GM21360 (cell line): ENCODE results near the gene FGGY.
"Not testable (repeated sequence)": the region's sequence is repeated elsewhere in the genome, so short reads cannot be mapped to it uniquely, and the experiment has no call there.

ENCODE experiments used
- ATAC-seq: cut with Tn5 transposase; IDR thresholded peaks from one replicate; pipeline ENCODE4 v1.9.1; 2021; ENCODE audit warnings: mild to moderate bottlenecking, moderate library complexity; ENCODE audit not compliant: unreplicated experiment

FGGY gene

DNA sequence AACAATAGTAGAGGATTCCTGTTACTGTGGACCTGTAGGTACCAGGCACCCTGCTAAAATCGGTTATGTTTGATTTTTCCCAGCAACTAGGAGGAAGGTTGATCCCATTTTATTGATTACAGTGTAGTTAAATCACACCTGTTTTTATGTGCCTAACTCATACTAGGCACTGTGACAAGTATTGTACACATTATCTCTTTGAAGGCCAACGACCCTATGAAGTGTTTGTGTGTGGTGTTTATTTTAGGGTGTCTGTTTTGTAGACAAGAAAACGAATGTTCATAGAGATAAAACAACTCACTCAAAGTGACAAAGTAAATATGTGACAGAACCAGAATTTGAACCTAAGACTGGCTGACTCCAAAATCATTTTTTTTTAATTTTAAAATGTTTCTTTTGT lies 49.5 kb downstream of the FGGY start:
- no peak for ATAC-seq

DNA sequence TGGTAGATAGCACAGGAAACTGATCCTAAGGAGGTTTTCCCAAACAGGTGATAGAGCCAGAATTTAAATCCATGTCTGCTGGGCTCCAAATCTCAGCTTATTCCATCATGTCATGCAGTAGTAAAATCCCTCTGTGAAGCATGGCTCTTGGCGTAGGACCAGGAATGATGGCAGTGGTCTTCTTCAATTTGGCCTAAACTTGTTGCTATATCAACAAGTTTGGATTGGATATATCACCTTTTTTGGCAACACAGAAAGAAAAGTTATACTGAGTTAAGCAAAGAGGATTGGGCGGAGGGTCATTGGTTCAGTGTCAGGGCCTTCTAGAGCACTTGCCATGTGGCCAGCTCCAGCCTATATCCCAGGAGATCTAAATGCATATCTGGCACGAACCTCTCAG lies 52.2 kb downstream of the FGGY start:
- ATAC-seq: no peak

DNA sequence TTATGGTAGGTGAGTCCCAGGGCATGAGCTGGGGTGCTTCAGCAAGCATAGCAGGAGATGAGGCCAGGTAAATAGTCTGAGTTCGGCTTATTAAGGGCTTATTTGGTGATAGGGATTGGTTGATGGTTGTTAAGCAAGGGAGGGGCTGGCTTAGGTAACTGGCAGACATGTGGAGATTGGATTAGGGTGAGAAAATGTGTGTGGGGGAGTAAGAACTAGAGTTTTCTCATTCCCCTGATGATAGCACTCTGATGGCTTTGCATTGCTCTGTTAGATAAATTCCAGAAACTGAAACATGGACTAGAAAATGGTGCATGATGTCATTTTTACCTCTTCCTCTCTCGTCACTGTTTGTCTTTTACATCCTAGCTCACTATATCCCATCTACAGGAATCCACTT lies 53.6 kb downstream of the FGGY start:
- ATAC-seq: no peak

DNA sequence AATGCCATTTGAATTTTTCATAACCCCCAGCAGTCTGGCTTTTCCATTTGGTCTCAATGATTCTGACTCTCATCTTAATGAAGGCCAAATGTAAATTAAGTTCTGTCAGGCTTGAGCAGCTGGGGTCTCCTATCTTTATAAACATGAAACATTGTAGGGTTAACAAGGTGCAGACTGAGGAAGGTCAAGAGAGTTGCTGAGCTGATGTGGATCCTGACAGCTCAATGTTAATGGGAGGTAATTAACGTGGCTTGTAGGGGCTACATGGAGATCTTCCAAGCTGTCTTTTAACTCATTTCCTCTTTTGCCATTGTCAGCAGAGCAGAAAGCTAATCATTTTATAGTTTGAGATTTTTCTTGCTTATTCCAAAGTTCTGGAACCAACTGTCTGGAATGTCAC lies 55.2 kb downstream of the FGGY start:
- no peak for ATAC-seq

DNA sequence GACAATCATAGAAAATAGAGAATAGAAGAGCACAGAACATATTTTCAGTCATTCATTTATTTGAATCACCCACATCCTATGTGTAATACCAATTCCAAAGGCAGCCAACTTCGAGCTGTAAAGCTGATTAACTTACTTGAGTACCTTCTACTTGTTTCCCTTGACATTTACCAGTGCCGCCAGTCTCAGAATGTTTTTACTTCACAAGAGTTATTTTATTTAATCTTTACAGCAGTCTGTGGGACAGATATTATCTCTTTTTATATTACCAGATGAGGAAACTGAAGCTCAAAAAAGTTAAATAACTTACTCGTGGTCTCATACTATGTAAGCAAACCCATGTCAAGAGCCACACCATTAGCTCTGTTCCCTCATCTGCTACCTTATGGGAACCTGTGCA lies 56.6 kb downstream of the FGGY start:
- no peak for ATAC-seq

DNA sequence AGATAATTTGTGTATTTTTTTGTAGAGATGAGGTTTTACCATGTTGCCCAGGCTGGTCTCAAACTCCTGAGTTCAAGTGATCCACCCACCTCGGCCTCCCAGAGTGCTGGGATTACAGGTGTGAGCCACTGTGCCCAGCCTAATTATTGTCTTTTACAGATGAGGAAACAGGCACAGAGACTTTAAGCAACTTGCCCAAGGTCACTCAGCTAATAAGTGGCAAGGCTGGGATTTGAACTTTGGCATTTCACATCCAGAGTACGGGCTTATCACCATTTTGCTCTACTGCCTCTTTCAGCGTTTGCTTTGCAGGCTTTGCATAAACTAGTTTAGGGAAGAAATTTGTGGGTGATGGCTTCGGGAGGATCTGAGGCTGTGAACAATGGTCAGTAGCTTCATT lies 57.3 kb downstream of the FGGY start:
- not testable (repeated sequence) for ATAC-seq

DNA sequence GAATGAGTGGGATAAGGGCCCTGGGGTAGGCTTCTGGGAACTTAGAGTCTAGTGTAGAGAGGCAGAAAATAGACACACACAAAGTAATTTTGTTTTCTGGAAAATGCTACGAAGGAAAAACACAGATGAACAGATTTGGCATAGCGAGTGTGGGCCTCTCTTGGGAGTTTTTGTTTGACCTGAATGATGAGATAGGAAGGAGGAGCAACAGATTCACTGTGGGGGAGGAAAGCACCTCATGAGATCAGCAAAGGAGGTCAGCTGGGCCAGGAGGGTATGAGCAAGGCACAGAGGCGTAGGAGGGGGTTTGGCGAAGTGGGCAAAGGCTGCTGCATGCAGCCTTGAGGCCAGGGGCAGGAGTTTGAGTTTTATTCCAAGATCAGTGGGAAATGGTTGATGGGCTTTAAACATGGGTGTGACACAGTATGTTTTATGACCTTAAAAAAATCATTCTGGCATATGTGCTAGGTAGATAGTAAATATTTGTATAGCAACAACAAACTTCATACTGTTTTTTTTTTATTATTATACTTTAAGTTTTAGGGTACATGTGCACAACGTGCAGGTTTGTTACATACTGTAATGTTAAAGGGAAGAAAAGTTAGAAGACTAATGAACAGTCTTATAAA lies 57.9 kb downstream of the FGGY start:
- ATAC-seq: peak; percentile 75

DNA sequence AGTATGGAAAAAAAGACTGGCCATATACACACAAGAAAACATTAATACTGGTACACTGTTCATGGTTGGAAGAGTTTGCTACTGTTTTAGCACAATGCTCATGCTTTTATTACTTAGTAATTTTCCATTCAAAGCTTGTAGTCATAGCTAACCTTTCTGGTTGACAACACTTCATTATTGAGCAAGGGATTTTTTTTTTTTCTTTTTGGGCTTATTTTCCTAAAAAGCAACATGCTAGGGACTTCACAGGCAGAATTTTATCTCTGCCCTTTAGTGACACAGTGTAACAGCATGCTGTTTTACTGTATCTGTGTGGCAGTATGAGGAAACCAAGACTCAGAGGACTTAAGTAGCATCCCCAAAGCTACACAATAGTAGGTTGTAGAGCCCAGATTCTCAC lies 58.5 kb downstream of the FGGY start:
- ATAC-seq: peak; percentile 73

DNA sequence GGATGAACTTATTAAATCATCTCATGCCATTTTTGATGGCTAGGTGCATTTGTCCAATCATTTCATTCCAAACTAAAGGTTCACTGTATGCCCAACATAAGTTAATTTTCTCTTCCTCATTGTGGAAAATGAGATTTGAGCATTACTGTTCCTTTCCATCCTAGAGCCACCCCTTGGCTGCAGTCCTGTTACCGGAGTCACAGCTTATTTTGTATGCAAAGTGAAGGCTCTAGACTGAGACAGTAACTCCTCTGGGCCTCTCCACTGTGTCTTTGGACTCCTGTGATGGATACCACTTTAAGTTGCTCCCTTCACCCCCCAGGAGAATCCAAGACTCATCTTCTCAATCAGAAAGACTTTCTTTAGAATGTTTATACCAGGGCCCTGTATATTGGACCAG lies 59.7 kb downstream of the FGGY start:
- no peak for ATAC-seq

DNA sequence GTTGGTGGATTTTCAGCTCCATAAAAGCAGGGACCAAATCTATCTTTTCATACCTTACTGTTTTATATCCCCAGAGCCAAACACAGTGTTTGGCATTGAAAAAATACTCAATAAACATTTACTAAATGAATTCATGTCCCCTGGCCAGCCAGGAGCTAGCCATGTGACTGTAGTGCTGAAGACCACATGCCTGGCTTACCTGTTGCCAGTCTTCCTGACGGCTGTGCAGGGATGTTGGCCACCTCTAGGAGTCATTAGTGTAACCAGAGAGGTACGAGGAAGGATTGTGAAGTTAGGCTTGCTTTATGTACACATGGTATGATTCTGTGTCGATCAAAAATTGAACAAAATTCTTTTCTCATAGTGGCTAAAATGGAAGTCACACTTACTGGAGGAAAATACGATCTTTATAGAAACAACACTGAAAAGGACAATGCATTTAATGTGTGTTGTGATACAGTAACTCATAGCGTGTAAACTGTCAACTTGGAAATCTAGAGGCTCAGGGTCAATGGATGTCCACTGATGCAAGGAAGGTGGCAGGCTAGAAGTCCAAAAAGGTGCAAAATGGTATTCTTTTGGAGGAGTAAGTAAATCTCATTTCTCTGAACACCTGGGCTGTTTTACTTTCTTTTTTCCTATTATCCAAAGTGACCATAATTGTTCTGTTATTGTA lies 60.9 kb downstream of the FGGY start:
- no peak for ATAC-seq

DNA sequence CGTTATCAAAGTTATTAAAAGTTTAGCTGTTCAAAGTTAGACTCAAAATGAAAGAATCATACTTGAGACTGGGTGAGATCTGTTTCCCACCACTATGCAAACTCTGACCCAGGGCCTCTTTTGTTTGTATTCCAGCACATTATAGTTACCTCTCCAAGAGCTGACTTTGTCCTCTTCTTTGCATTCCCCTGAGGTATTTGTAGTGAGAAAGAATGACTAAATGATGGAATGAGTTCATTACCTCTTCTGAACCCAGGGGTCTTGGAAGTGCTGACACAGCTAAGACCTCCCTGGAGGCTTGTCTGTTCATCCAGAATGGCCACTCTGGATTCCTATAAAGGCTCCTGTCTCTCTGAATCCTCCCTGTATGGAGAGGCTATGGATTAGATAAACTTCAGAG lies 62.4 kb downstream of the FGGY start:
- no peak for ATAC-seq

DNA sequence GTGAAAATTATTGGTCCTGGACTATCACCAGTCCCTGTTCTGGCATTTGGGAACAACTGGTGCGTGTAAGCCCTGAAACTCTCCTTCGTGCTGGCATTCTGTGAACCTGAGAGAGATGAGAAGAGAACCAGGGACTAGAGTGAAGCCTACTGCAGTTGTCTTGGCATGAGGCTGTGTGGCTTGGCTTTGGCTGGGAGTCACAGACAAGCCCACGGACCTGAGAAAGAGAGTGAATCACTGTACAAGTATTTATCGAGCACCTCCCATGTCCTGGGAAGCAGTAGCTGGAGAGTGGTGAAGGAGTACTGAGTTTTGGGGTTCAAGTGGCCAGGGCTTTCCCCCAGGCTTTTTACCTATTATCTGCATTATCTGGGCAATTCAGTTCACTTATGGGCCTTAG lies 63.3 kb downstream of the FGGY start:
- ATAC-seq: no peak

DNA sequence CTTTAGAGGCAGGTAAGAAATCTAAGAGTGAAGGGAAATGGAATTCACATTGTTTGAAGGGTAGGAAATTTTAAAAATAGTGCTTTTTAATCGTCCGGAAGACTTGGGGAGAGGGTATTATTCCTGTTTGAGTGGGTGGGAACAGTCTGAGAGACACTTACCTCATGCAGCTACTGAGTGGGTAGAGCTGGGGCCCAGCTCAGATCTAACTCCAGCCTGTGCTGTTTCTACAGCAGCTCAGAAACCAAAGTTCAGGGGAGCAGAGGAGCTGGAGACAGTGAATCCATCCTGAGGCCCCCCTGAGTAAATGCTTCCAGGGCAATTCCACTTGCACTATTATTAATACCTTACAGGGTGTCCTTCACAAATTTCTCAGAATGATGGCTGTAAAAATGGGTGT lies 63.8 kb downstream of the FGGY start:
- no peak for ATAC-seq

DNA sequence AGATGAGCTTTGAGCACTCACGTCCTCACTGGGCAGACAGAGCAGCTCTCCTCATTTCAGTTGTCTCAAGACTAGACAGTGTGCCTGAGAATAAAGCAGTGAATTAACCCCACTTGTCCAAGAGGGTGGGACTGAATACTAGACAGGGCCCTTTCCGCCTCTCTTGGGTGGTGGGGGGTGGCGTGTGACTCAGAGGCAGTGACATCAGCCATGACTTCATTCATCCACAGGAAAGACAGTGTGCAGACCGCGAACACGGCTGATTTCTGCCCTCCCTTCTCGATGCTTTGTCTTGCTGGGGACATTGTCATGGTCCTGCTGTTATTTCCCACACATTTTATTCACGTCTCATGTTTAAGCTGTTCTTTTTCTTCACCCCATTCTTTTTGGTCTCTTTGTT lies 64.9 kb downstream of the FGGY start:
- no peak for ATAC-seq

DNA sequence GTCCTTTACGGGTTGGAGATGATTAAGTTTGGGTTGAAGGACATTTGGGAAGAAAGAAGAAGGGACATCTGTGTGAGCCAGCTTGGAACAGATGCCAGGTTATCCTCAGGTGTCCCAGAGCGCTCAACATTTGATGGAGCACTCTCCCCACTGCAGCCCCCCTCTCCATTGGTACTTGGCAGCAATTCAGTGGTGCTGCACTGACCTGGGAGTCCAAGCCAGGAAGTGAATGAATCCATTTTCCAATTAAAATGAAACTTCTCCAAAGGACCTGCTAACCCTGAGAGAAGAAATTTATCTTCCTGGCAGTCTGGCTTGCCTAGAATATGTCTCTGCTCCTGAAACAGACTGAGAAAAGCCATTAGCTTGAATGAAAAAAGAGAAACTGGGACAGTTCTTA lies 67.1 kb downstream of the FGGY start:
- ATAC-seq: no peak

DNA sequence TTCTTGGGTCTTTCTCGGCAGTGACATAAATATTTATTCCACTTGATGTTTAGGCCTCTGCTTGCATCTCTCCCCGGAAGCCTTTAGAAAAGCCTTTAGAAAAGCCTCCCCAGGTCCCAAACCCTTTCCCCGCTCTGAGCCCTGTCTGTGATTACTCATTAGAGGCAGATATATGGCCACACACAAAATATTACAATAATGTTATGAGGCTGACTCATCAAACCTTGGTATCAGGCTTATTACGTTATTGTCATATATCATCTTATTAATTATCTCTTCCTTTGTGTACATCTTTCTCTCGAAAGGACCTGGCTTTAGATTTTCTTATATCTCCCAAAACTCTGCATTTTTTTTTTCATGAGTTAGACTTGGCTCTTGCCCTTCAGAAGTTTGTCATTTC lies 69.5 kb downstream of the FGGY start:
- ATAC-seq: no peak

DNA sequence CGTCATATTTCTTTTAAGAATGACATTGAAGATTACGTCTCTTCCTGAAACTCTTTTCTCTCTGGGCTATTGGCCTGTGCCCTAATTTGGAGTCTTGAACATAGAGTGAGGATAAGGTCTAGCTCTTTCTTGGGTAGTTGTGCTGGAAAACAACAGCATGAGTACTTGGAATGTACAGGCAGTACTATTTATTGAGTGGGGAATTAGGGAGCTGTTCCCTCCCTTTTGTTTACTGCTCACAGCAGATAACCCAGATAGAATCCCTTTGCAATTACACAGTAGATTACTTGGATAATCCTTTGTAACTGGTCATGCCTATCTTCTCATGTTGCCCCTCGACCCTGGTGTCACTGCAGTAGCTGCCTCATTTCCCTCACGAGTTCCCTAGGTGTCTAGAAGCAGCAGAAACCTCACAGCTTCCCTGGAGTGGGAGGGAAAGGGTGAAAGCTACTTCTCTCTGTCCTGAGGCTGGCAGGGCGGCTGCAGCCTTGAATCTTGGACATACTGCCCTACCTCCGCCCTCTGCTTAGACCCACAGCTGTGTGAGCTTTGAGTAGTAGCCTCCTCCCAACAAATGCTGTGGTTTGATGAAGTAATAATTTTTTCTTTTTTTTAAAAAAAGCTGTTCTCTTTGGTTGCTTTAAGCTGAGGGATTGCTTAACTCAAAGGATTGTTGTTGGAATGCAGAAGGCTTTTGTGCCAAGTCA lies 70.6 kb downstream of the FGGY start:
- no peak for ATAC-seq

DNA sequence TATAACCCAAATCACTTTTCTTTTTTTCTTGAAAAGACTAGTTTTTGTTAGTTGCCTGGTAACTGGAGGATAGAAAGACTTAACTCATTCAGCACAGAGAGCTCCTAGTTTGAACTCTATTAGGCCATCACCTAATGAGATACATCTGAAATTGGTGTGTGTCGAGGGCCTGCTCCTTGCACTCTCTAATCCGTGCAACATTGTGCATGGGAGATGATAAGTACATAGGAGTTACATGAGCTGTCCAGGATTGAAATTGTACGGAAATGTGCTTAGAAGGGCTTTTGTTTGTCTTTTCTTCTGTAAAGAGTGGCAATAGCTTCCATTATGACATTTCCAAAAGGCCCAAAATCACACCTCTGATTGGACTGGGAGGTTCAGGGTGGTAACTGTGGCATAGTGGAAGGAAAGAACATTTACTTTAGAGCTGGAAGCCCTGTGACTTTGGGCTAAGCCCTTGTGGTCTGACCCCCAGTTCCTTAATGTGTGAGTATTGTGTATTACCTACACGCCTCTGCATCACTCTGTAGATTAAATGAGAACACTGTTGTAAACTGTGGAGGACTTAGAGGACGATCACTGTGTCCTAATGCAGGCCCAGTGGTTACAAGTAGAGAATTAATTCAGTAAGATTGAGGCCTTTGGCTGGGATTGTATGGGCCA lies 71.2 kb downstream of the FGGY start:
- no peak for ATAC-seq

DNA sequence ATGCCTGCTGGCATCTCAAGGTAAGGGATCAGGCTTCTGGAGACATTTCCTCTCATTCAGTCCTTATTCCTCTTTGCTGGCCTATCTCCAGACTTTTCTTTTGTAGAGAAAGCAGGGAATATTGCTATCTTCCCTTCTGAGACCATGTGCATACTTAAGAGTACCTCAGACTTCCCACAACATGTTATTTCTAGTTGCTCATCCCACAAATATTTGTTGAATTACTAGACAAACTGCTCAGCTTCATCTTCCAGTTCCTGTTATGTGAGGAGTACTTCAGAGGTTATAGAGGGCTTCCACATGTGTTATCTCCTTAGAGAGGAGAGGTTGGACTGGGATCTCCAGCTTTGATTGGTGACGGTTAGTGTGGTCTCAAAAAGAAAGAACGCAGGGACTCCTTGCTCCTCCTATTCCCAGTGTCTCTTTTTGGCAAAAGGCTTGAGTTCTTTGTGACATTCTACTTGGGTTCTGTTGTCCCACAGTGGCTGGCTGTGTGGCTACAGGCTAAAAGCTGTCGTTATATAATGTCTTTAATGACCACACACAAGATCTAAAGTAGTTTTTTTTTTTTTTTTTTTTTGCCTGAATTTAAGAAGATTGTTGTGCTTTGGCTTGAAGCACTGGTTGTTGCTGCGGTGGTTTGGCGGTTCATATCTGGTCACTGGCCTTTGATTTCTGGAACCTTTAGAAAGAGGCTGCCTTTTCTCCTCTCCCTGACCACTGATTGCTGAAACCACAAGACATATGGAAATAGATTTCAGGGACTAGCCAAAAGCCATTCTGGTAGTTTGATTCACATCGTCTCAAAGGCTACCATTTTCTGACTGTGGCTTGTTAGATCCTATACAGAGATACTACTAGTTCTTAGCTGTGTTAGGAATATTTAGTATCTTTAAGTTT lies 78.7 kb downstream of the FGGY start:
- ATAC-seq: no peak

DNA sequence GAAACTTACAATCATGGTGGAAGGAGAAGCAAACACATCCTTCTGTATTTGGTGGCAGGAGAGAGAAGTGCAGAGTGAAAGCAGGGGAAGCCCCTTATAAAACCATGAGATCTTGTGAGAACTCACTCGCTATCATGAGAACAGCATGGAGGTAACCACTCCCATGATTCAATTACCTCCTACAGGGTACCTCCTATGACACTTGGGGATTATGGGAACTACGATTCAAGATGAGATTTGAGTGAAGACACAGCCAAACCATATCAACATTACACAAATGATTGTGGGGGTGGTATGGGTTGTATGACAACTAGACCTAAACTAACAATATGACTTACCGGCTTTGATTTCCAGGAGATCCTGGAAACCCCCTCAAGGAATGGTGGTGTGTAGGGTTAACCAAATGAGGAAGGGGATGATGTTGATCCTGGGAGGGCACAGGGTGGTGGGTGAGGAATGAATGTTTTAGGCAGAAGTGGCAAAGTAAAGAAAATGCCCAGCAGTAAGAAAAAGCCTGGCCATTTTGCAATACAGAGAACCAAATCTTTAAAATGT lies 80.5 kb downstream of the FGGY start:
- no peak for ATAC-seq
